Ascending aorta (tissue), 2 donors: ENCODE data around the gene PLA2G5. TPM values are rescaled to one million over a fixed set of nuclear protein-coding genes. Genes with fewer than 3 reads are reported as not detected.

Source experiments
- DNase-seq, 2 donors: peaks; one replicate each; pipeline ENCODE4 v3.0.0-alpha.2; 2019; ENCODE audit warnings: low spot score in 2 of 2
- H3K27ac ChIP-seq, 2 donors: fragments of 200-600 bp; sonication (generic); one replicate each; pipeline ENCODE4 v1.5.1; 2016 to 2017; ENCODE audit warnings: mild to moderate bottlenecking in 1 of 2
- H3K27me3 ChIP-seq: fragments of 200-600 bp; sonication (generic); one replicate; pipeline ENCODE4 v1.5.1; 2017
- H3K36me3 ChIP-seq, 2 donors: fragments of 200-600 bp; sonication (generic); one replicate each; pipeline ENCODE4 v1.5.1; 2016
- H3K4me1 ChIP-seq, 2 donors: fragments of 200-600 bp; sonication (generic); one replicate each; pipeline ENCODE4 v1.5.1; 2016 to 2017; ENCODE audit warnings: mild to moderate bottlenecking in 1 of 2
- H3K4me3 ChIP-seq, 2 donors: fragments of 200-600 bp; sonication (generic); one replicate each; pipeline ENCODE4 v1.5.1; 2016 to 2017; ENCODE audit warnings: mild to moderate bottlenecking in 1 of 2
- H3K9me3 ChIP-seq, 2 donors: fragments of 200-600 bp; sonication (generic); one replicate each; pipeline ENCODE4 v1.5.1; 2016
- intact Hi-C: fragments of 100-400 bp; cut with DNase I; formaldehyde crosslinking; loops from one replicate; pipeline ENCODE4 v1.15.1; 2023
- total RNA-seq: library from RNA; depleted of rRNA; stranded (reverse); fragments of >200 nt; gene quantifications from one replicate; pipeline ENCODE4 v1.1.0, GENCODE V29; 2016
- TF ChIP-seq, protein P1 (sequence below), 3 experiments: fragments of 200-600 bp in 2 of 3; fragments of 450-650 bp in 1 of 3; sonication (generic) in 2 of 3; IDR thresholded peaks; one replicate each; pipeline ENCODE4 v1.5.1; 2016 to 2019; ENCODE audit warnings: antibody characterized with exemption in 3 of 3, mild to moderate bottlenecking in 1 of 3, moderate library complexity in 1 of 3

PLA2G5 gene
- total RNA-seq, 1 donor from 2014 or later, result 8.5 TPM

DNA sequence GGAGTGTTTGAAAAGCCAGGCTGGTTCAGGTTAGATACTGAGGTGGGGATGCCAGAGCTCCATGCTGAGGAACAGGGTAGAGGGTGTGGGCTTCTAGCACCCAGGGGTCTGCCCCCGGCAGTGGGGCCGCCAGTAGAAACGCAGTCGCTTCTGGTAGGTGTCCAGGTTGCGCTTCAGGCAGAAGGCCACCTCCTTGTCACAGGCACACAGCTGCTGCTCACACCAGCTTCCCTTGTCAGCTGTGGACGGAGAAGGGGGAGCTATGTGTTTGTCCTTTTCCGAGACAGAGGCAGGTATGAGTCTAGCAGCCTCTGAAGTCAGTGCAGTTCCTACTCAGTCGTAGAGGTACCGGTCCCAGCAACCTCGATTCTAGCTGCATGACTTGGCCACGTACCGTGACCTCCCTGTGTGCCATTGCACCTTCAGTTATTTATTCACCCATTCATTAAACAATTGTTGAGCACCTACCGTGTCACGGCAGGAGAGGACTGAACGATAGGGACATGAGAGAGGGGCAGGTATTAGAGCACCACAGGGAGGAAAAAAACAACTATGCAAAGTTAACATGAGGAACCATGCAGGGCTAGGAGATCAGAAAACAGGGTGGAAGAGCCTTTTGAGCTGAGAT is 44.1 kb downstream of the PLA2G5 start:
- H3K36me3 ChIP-seq, result no peaks in the 10 kb centered on the region
- no peak overlapping the region for H3K4me3 ChIP-seq
- intact Hi-C loops, result no loop called here
- TF ChIP-seq, protein P1, sequence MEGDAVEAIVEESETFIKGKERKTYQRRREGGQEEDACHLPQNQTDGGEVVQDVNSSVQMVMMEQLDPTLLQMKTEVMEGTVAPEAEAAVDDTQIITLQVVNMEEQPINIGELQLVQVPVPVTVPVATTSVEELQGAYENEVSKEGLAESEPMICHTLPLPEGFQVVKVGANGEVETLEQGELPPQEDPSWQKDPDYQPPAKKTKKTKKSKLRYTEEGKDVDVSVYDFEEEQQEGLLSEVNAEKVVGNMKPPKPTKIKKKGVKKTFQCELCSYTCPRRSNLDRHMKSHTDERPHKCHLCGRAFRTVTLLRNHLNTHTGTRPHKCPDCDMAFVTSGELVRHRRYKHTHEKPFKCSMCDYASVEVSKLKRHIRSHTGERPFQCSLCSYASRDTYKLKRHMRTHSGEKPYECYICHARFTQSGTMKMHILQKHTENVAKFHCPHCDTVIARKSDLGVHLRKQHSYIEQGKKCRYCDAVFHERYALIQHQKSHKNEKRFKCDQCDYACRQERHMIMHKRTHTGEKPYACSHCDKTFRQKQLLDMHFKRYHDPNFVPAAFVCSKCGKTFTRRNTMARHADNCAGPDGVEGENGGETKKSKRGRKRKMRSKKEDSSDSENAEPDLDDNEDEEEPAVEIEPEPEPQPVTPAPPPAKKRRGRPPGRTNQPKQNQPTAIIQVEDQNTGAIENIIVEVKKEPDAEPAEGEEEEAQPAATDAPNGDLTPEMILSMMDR (IDR thresholded peaks at IDR 0.05), result no peak
- no peak overlapping the region for H3K27ac ChIP-seq
- H3K27me3 ChIP-seq, result no peaks in the 10 kb centered on the region
- no peaks in the 10 kb centered on the region for H3K9me3 ChIP-seq
- H3K4me1 ChIP-seq, result no peaks in the 10 kb centered on the region
- DNase-seq, result no peak

DNA sequence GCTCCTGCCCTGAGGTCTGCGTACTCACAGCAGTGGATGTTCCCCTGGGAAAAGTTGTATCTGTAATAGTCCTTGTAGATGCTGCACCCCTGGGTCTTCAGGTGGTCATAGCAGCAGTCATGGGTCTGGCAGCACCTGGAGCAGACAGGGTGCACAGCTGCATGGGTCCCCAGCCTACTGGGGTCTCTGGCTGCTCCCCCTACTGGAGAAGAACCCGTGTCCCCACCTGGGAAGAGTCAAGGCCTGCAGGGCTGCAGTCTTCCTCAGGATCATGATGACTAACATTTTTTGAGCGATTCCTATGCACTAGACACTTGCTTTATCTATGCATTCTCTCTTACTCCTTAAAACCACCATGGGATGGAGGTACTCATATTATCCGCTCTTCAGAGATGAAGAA is 45.5 kb downstream of the PLA2G5 start:
- H3K9me3 ChIP-seq, result no peaks in the 10 kb centered on the region
- H3K27me3 ChIP-seq, result no peaks in the 10 kb centered on the region
- H3K36me3 ChIP-seq, result no peaks in the 10 kb centered on the region
- intact Hi-C loops, result no loop called here
- DNase-seq, result no peak
- no peak overlapping the region for H3K27ac ChIP-seq
- H3K4me3 ChIP-seq, result no peak overlapping the region
- no peaks in the 10 kb centered on the region for H3K4me1 ChIP-seq
- TF ChIP-seq, protein P1 (IDR thresholded peaks at IDR 0.05), result no peak

DNA sequence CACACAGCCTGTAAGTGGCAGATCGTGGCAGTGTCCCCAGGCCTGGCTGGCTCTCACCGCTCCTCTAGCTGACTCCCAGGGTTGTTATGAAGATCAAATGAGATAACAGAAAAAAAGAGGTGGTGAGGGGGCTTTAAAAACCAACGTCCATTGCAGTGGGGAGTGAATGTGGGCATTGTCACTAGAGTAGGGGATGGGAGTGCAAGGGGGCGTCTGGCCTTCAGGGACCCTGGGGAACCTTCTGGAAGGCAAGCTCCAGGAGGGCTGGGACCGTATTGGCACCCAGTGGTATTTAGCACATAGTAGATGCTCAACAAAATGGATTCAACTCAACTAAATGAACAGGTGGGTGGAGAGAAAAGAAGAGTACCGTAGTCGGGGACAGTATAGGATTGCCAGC is 45.9 kb downstream of the PLA2G5 start:
- Histone ChIP-seq H3K4me1 (no peaks in the 10 kb centered on the region), H3K36me3 (no peaks in the 10 kb centered on the region), H3K4me3 (no peak overlapping the region), H3K27ac (no peak overlapping the region), H3K9me3 (no peaks in the 10 kb centered on the region), H3K27me3 (no peaks in the 10 kb centered on the region)
- intact Hi-C loops, result no loop called here
- no peak for DNase-seq
- TF ChIP-seq, protein P1 (IDR thresholded peaks at IDR 0.05), result no peak

DNA sequence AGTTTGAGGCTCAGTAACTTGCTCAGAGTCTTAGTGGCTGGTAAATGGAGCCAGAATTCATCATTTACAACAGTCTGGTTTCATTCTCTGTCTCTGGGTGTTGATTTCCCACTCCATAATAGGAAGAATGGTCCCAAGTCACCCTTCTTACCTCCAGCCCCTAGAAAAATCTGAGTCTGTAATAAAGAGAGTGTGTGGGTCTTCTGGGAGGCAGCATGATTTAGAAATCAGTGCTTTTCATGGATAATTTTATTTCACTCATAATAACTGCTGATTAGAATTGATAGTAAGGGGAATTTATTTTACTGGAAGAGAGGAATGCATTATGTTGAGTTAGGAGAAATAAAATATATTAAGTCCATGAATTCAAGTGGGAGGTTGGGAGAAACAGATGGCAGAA is 47.2 kb downstream of the PLA2G5 start:
- Histone ChIP-seq H3K9me3 (no peaks in the 10 kb centered on the region), H3K36me3 (no peaks in the 10 kb centered on the region), H3K27me3 (no peaks in the 10 kb centered on the region), H3K27ac (no peak overlapping the region), H3K4me3 (no peak overlapping the region), H3K4me1 (no peaks in the 10 kb centered on the region)
- TF ChIP-seq, protein P1 (IDR thresholded peaks at IDR 0.05), result no peak
- DNase-seq, result no peak
- intact Hi-C loops, result no loop called here

DNA sequence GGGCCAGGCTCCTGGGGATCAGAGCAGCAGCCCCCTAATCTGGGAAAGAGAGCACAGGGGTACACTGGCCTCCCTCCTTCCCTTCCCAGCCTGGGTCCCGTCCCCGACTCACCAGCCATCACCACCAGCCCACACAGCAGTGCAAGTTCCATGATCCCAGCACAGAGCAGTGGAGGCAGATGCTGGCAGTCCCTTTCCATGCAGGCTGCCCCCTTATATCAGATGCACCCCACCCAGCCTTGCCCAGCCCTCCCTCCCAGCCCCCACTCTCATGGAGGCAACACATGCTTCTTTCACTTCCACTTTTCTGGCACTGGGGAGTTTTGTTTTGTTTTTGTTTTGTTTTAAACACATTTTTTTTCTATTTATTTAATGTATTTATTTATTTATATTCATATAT is 49.4 kb downstream of the PLA2G5 start, which contains the start of gene PLA2G2D:
TSS of gene PLA2G2D (minus strand) at position 190 of the 400 bp plus-strand sequence. CDS start at position 152, 38 bp downstream.
- no peak for DNase-seq
- Histone ChIP-seq H3K36me3 (no peaks in the 10 kb centered on the region), H3K4me3 (no peak within 1 kb of the TSS), H3K27ac (no peak within 1 kb of the TSS), H3K27me3 (no peaks in the 10 kb centered on the region), H3K9me3 (no peaks in the 10 kb centered on the region), H3K4me1 (no peaks in the 10 kb centered on the region)
- TF ChIP-seq, protein P1 (IDR thresholded peaks at IDR 0.05), result no peak
- intact Hi-C loops, result no loop called here

DNA sequence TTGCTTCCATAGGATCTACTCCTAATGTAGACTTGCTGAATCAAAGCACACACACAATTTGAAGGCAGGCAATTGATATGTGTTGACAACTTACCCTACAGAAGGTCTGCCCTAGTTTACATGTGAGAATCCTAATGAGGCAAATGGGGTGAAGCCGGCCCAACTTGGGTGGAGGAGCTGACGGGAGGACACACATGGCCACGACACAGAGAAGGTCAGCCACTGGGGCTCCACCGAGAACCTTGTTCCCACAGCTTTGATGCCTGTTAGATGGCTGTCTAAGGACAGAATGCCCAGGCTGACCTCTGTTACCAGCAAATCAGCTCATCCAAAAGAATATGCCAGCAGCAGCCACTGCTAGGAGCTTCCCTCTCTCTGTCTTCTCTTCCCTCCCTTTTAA is 50.8 kb downstream of the PLA2G5 start:
- H3K27me3 ChIP-seq, result no peaks in the 10 kb centered on the region
- H3K4me3 ChIP-seq, result no peak overlapping the region
- no peak for DNase-seq
- H3K9me3 ChIP-seq, result no peaks in the 10 kb centered on the region
- H3K36me3 ChIP-seq, result no peaks in the 10 kb centered on the region
- no peaks in the 10 kb centered on the region for H3K4me1 ChIP-seq
- TF ChIP-seq, protein P1 (IDR thresholded peaks at IDR 0.05), result no peak
- H3K27ac ChIP-seq, result no peak overlapping the region
- intact Hi-C loops, result no loop called here
